Measurements from ENCODE around the gene CAND1.

DNA sequence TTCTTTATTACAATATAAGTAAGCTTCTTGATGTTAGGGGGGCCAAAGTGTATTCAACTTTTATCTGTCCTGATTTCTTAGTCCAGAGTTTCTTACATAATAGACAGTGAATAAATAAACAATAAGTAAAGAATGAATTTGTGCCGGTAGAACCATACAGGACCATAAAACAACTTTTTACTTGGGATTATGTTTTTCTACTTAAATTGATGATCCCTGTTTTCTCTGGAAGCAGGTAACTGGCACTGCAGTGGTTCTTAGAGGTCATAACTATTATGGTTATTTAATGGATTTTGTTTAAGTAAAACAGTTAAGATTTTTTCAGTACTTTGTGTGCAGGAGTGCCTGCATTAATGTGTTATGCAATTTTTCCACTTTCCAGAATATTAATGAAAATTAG lies 10.5 kb downstream of the CAND1 start:
- TF ChIP-seq, protein P1, sequence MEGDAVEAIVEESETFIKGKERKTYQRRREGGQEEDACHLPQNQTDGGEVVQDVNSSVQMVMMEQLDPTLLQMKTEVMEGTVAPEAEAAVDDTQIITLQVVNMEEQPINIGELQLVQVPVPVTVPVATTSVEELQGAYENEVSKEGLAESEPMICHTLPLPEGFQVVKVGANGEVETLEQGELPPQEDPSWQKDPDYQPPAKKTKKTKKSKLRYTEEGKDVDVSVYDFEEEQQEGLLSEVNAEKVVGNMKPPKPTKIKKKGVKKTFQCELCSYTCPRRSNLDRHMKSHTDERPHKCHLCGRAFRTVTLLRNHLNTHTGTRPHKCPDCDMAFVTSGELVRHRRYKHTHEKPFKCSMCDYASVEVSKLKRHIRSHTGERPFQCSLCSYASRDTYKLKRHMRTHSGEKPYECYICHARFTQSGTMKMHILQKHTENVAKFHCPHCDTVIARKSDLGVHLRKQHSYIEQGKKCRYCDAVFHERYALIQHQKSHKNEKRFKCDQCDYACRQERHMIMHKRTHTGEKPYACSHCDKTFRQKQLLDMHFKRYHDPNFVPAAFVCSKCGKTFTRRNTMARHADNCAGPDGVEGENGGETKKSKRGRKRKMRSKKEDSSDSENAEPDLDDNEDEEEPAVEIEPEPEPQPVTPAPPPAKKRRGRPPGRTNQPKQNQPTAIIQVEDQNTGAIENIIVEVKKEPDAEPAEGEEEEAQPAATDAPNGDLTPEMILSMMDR (IDR thresholded peaks at IDR 0.05): no peak
- TF ChIP-seq POLR2A (IDR thresholded peaks at IDR 0.05; ENCODE audit: low read length): no peak
- no peak for TF ChIP-seq ESRRA (IDR thresholded peaks at IDR 0.05; ENCODE audit: borderline replicate concordance, low read length)
- no peak for TF ChIP-seq SREBF2 (IDR thresholded peaks at IDR 0.05)

Measured in A549 (cell line).